ENCODE data around the gene NACC2.
A peak's percentile ranks its signal among the peaks of the same experiment; 100 is the strongest.

Gene NACC2

GRCh38 chr9:135961277-135961715 is 133.8 kb downstream of the NACC2 start, which contains the start of gene UBAC1:
Gene UBAC1 (minus strand): TSS chr9:135961373. CDS start chr9:135961162, 211 bp downstream.
- DNase-seq (ENCODE audit: low read depth, low spot score): peak; percentile 71

GRCh38 chr9:135960411-135961276 is 134.4 kb downstream of the NACC2 start:
- DNase-seq (ENCODE audit: low read depth, low spot score): no peak

DNA sequence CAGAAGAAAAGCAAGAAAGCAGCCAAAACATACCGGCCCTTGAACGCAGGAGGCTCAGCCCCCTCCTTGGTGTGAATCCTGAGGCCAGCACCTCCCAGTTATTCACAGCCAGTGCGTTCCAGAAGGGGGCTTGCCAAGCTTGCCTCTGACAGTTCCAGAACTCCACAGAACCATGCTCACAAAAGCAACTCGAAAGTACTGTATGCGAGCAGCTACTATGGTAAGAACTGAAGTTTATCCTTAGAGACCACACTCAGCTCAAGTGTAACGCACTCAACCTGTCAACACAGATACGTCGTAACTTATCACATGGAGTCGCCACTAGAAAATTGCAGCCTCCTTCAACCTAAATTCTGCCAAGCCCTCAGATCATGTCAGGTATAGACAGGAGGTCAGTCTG is 135.3 kb downstream of the NACC2 start:
- DNase-seq (ENCODE audit: low read depth, low spot score): no peak

DNA sequence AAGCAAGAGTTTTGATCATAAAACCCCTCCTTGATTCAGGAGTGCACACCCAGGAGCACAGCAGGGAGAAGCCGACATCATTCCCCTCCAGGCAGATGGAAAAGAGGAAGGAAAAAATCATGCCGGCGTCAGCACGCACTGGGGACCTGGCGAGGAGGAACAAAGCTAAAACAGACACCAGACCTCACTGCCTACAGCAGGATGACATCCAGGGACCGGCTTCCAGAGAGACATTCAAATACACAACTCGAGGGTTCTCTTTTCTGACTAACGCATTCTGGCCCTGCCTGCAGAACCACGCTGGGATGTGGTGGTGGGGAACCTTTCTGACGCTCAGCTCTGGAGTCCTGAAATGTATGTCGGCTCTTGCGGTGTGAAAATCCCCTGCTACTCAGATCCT is 136.6 kb downstream of the NACC2 start:
- no peak for DNase-seq (ENCODE audit: low read depth, low spot score)

DNA sequence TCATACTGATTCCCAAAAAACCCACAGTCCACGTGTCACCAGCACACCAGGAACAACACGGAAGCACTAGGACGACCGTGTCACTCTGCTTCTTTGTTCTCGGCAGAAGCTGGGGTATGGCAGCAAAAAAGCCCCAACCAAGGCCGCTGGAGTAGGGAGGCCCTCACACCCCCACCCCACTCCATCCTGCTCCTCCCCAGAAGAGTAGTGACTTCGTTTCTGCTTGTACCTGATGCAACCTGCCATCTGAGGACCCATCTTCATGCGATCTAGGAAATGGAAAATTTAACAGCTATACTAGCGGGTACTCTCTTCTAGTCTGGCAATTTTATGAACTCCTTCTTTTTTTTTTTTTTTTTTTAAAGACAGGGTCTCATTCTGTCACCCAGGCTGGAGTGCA is 137.7 kb downstream of the NACC2 start:
- DNase-seq (ENCODE audit: low read depth, low spot score): no peak

DNA sequence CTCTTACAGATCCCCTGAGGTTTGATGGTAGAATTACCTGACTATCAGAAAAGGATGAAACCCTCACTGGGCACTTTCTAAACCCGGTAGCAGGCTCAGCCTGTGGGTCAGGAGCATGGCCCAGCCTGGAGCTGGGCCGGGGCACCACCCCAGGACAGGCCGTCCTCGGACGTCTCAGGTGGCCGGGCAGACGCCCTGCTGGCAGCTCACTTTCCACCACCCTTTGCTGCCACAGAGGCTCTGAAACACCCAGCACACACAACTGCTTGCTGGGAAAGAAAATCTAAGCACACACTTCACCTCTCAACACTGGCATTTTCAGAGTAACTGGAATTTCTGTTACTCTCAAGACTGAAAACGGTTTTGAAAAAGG is 138.3 kb downstream of the NACC2 start:
- DNase-seq (ENCODE audit: low read depth, low spot score): no peak

Data from brain pericyte (primary cell).